GM12878 (cell line): ENCODE measurements around the gene ZMYND19. TPM values are rescaled to one million over a fixed set of nuclear protein-coding genes. Genes with fewer than 3 reads are reported as not detected.

Experiments used
- ATAC-seq: fragments of 200-7000 bp; cut with Tn5 transposase; 3 replicates; pipeline ENCODE4 v1.9.1; 2020; ENCODE audit warnings: mild to moderate bottlenecking, moderate library complexity
- BruUV-seq: library from RNA; stranded (reverse); fragments of 400-500 nt; replicated peaks from 2 replicates; lab custom pipeline; 2021; lab: Mats Ljungman, UMichigan
- CTCF ChIA-PET: fragments of 300-600 bp; sonication (Branson Sonifier 250); formaldehyde crosslinking; extraction: SDS; loops from one replicate; lab custom pipeline; 2021; ENCODE audit warnings: inconsistent platforms; lab: Yijun Ruan, JAX
- POLR2A ChIA-PET: fragments of 350-600 bp; formaldehyde crosslinking; extraction: SDS; loops from one replicate; lab custom pipeline; 2021; ENCODE audit warnings: inconsistent platforms; lab: Charles Lee
- RAD21 ChIA-PET: fragments of 300-600 bp; sonication (Branson Sonifier 250); formaldehyde crosslinking; loops from one replicate; lab custom pipeline; 2023; ENCODE audit warnings: antibody characterized with exemption; ENCODE audit not compliant: unreplicated experiment; lab: Charles Lee
- SMC1A ChIA-PET: fragments of 300-600 bp; sonication (Branson Sonifier 250); formaldehyde crosslinking; loops from one replicate; lab custom pipeline; 2023; ENCODE audit not compliant: unreplicated experiment, uncharacterized antibody; lab: Charles Lee
- DNase-seq: peaks from one replicate; pipeline ENCODE4 v3.0.0-alpha.2; 2011; ENCODE audit warnings: low read depth, low spot score
- FAIRE-seq: peaks from 3 replicates; lab custom pipeline; 2011; peaks lifted over from hg19 to GRCh38; lab: Jason Lieb, UNC
- H2AFZ ChIP-seq: 2 replicates; pipeline ENCODE4 v1.6.0; 2011; ENCODE audit warnings: low read depth, low read length, control low read depth; ENCODE audit not compliant: control insufficient read depth
- H3K27ac ChIP-seq: 2 replicates; pipeline ENCODE4 v1.5.1; 2011; ENCODE audit warnings: control low read depth; ENCODE audit not compliant: control insufficient read depth, insufficient read depth
- H3K27me3 ChIP-seq, 2 experiments: replicated peaks in 1 of 2; 2 replicates each; pipeline versions ENCODE4 v1.6.0 to v1.6.1; 2011; ENCODE audit warnings: low read length in 1 of 2; ENCODE audit not compliant: control insufficient read depth in 2 of 2, insufficient read depth in 2 of 2
- H3K36me3 ChIP-seq, 2 experiments: 2 replicates each; pipeline ENCODE4 v1.5.1; 2011; ENCODE audit warnings: low read length in 1 of 2; ENCODE audit not compliant: control insufficient read depth in 2 of 2, insufficient read depth in 2 of 2
- H3K4me1 ChIP-seq: 2 replicates; pipeline ENCODE4 v1.6.1; 2011; ENCODE audit warnings: mild to moderate bottlenecking, low read length, moderate library complexity, mixed read lengths; ENCODE audit not compliant: control insufficient read depth, insufficient read depth
- H3K4me2 ChIP-seq: 2 replicates; pipeline ENCODE4 v1.6.0; 2011; ENCODE audit warnings: control low read depth; ENCODE audit not compliant: control insufficient read depth, insufficient read depth
- H3K4me3 ChIP-seq: fragments of 200-600 bp; sonication (generic); 2 replicates; pipeline ENCODE4 v1.5.1; 2016
- H3K79me2 ChIP-seq: 2 replicates; pipeline ENCODE4 v1.6.0; 2011; ENCODE audit warnings: low read length; ENCODE audit not compliant: control insufficient read depth, insufficient read depth
- H3K9ac ChIP-seq: 2 replicates; pipeline ENCODE4 v1.8.0; 2011; ENCODE audit warnings: low read length, control low read depth, mixed read lengths; ENCODE audit not compliant: control insufficient read depth, insufficient read depth
- H3K9me3 ChIP-seq: replicated peaks from 3 replicates; pipeline ENCODE4 v1.5.1; 2011; ENCODE audit warnings: mild to moderate bottlenecking, low read length; ENCODE audit not compliant: control insufficient read depth, insufficient read depth
- H4K20me1 ChIP-seq: 2 replicates; pipeline ENCODE4 v1.6.0; 2011; ENCODE audit not compliant: control insufficient read depth, insufficient read depth
- ATF2 ChIP-seq: IDR thresholded peaks from 2 replicates; pipeline ENCODE4 v1.6.1; 2012; ENCODE audit warnings: low read length, inconsistent platforms
- CHD4 ChIP-seq: fragments of 200-600 bp; sonication (generic); IDR thresholded peaks from 2 replicates; pipeline ENCODE4 v1.6.1; 2016; ENCODE audit warnings: mild to moderate bottlenecking
- E4F1 ChIP-seq: fragments of 450-650 bp; IDR thresholded peaks from 2 replicates; pipeline ENCODE4 v1.6.1; 2018; ENCODE audit warnings: borderline replicate concordance, mild to moderate bottlenecking; ENCODE audit not compliant: partially characterized antibody
- EGR1 ChIP-seq, 2 experiments: IDR thresholded peaks; 1 replicate in 1 of 2; 2 replicates in 1 of 2; pipeline ENCODE4 v1.6.1; 2011 to 2012; ENCODE audit warnings: low read depth in 2 of 2, low read length in 2 of 2, borderline replicate concordance in 1 of 2, mild to moderate bottlenecking in 1 of 2, moderate library complexity in 1 of 2
- JUNB ChIP-seq: IDR thresholded peaks from 2 replicates; pipeline ENCODE4 v1.6.1; 2016; ENCODE audit warnings: antibody characterized with exemption, mild to moderate bottlenecking
- KAT2A ChIP-seq: conservative IDR thresholded peaks from 2 replicates; pipeline ENCODE4 v1.6.1; 2011; ENCODE audit warnings: low read depth, low read length; ENCODE audit not compliant: control insufficient read depth
- MAX ChIP-seq: IDR thresholded peaks from 2 replicates; pipeline ENCODE4 v1.6.1; 2012; ENCODE audit warnings: low read depth, low read length, improper control_type of control experiment
- MYB ChIP-seq: fragments of 150-350 bp; IDR thresholded peaks from 2 replicates; pipeline ENCODE4 v1.6.1; 2014; ENCODE audit warnings: mild to moderate bottlenecking, low read depth, low read length, borderline replicate concordance
- NFIC ChIP-seq: IDR thresholded peaks from 2 replicates; pipeline ENCODE4 v1.6.1; 2012; ENCODE audit warnings: low read depth, mild to moderate bottlenecking, inconsistent platforms, low read length, moderate library complexity
- POU2F2 ChIP-seq: IDR thresholded peaks from 3 replicates; pipeline ENCODE4 v1.6.1; 2011; ENCODE audit warnings: low read depth, mild to moderate bottlenecking, low read length, borderline replicate concordance
- YY1 ChIP-seq: IDR thresholded peaks from 2 replicates; pipeline ENCODE4 v1.6.1; 2011; ENCODE audit warnings: low read depth, mild to moderate bottlenecking, low read length
- ZBTB40 ChIP-seq: fragments of 450-650 bp; IDR thresholded peaks from 2 replicates; pipeline ENCODE4 v1.6.1; 2016; ENCODE audit warnings: mild to moderate bottlenecking, moderate library complexity, borderline replicate concordance
- ZNF24 ChIP-seq: fragments of 450-650 bp; IDR thresholded peaks from 2 replicates; pipeline ENCODE4 v1.6.1; 2017; ENCODE audit warnings: antibody characterized with exemption, mild to moderate bottlenecking
- WGBS: methylation state at CpG from one replicate; pipeline ENCODE4 v1.1.6; 2016; ENCODE audit warnings: low lambda C conversion rate; ENCODE audit not compliant: insufficient replicate concordance, insufficient coverage; ENCODE audit errors: missing lambda C conversion rate; 5-methylcytosine and 5-hydroxymethylcytosine counted together
- in situ Hi-C: fragments of 300-500 bp; cut with MboI; formaldehyde crosslinking; loops from 9 replicates; pipeline ENCODE4 v1.14.3; 2018; ENCODE audit warnings: mixed read lengths
- intact Hi-C: fragments of 100-400 bp; cut with micrococcal nuclease; formaldehyde crosslinking; loops from one replicate; pipeline ENCODE4 v1.14.2; 2022; ENCODE audit not compliant: unreplicated experiment
- polyA plus RNA-seq, 11 experiments: library from polyadenylated mRNA; depleted of rRNA in 4 of 11; unstranded in 6 of 11; stranded (reverse) in 5 of 11; fragments of >200 nt; fragmentation: Nextera tagmentation in 4 of 11; fragmentation: Illumina TruSeq in 1 of 11; extraction: Ambion mirVana in 4 of 11; extraction: Trizol in 1 of 11; gene quantifications; 1 replicate in 1 of 11; 2 replicates in 10 of 11; pipeline versions ENCODE4 v1.2.1 to v1.2.3, GENCODE V29; 2011 to 2016; ENCODE audit warnings: inconsistent platforms in 2 of 11, missing spikeins in 2 of 11, low read depth in 1 of 11
- total RNA-seq, 4 experiments: library from RNA; depleted of rRNA in 3 of 4; stranded (reverse); fragments of >200 nt in 3 of 4; fragmentation: Illumina TruSeq in 1 of 4; extraction: Trizol in 1 of 4; gene quantifications; 2 replicates each; pipeline versions ENCODE4 v1.2.1 to v1.2.3, GENCODE V29; 2013 to 2021

ZMYND19 gene
- total and polyA plus RNA-seq, 10 of the 15 experiments (the other 5 are each of a cell fraction or from before 2014, with no cell fraction given): 0.84 to 54.8 (median 20.1) TPM

DNA sequence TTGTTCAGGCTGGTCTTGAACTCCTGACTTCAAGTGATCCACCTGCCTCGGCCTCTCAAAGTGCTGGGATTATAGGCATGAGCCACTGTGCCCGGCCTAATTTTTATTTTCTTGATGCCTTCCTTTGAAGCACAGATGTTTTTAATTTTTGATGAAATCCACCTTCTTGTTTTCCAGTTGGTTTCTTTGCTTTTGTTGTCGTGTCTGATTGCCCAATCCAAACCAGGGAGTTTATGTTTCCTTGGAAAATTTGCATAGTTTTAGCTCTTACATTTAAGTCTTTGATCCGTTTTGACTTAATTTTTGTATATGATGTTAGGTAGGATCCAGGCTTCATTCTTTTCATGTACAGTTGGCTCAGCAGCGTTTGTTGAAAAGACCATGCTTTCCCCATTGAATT is 43.7 kb upstream of the ZMYND19 start (continued):
- no peak for TF ChIP-seq ATF2
- TF ChIP-seq NFIC: no peak
- no peak for TF ChIP-seq EGR1 (IDR thresholded peaks at IDR 0.05; ENCODE audit: borderline replicate concordance in 1 of 2, low read depth in 2 of 2, low read length in 2 of 2)
- TF ChIP-seq MAX: no peak

DNA sequence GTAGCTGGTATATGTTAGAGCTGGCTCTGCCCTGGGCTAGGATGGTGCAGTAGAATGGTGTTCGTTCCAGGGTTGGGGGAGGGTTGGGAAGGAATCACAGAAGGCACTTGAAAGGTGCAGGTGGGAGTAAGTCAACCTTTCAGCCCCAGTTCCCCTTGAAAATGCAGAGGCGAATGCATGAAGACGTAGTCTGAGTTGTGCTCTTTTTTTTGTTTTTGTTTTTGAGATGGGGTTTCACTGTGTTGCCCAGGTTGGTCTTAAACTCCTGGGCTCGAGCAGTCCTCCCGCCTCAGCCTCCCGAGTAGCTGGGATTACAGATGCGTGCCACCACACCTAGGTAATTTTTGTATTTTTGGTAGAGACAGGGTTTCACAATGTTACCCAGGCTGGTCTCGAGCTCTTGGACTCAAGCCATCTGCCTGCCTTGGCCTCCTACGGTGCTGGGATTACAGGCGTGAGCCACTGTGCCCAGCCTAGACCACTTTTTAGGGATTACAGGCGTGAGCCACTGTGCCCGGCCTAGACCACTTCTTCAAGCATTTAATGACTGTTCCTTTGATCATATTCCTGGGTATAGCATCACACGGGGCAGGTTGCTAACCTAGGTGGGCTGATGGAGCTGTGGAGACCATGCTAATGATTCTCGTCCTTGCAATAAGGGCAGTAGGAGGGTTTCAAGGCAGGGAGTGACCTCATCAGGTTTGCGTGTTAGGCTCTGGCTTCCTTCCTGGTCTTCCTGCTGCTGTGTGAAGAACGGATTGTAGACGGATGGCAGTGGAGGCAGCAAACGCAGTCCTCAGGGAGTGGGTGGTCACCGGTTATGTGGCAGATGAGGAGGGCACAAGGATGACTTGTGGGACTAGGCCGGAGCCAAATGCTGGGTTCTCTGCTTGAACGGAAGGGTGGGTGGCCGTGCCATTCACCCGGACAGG is 42.2 kb upstream of the ZMYND19 start:
- Histone ChIP-seq H4K20me1 (no peaks in the 10 kb centered on the region), H3K79me2 (peaks cover 73% of the 10 kb centered on the region), H3K27ac (no peak overlapping the region), H3K9me3 (no peaks in the 10 kb centered on the region), H3K27me3 (no peaks in the 10 kb centered on the region), H3K4me1 (peaks cover 26% of the 10 kb centered on the region), H3K4me2 (0 out of 2 replicates have a peak overlapping the region, but pooled peaks have one; percentile 1), H3K4me3 (no peak overlapping the region), H3K9ac (no peak overlapping the region), H2AFZ (no peak overlapping the region), H3K36me3 (no peaks in the 10 kb centered on the region; a peak in 2 of 4 replicates)
- ChIA-PET SMC1A (no interaction called here), POLR2A (interaction anchor here (1.0 kb wide), 1 partner anchor 13 kb away, joined by 3 read pairs; no protein-coding TSS in a partner anchor), CTCF (no interaction called here), RAD21 (no interaction called here)
- in situ Hi-C loops (no loop called here), intact Hi-C loops (no loop called here)
- DNase-seq (no peak), ATAC-seq (no peak), FAIRE-seq (no peak)
- 79% methylated on average over 23 of the region's 23 CpGs for WGBS
- BruUV-seq: no TSS peak
- TF ChIP-seq JUNB: no peak
- no peak for TF ChIP-seq ZNF24
- TF ChIP-seq YY1: no peak
- TF ChIP-seq CHD4: no peak
- TF ChIP-seq MYB: no peak
- no peak for TF ChIP-seq ZBTB40
- TF ChIP-seq POU2F2: no peak
- TF ChIP-seq E4F1: no peak
- TF ChIP-seq KAT2A: no peak
